Peyer's patch (tissue), 4 donors: ENCODE results near the gene CCM2.

Experiments
- CTCF ChIP-seq, 6 experiments: fragments of 450-650 bp in 4 of 6; fragments of 200-600 bp in 2 of 6; sonication (generic) in 1 of 6; IDR thresholded peaks; one replicate each; pipeline ENCODE4 v1.5.1; 2017 to 2019; ENCODE audit warnings: antibody characterized with exemption in 6 of 6, mild to moderate bottlenecking in 3 of 6, moderate library complexity in 1 of 6
- POLR2A ChIP-seq, 2 donors: fragments of 450-650 bp; IDR thresholded peaks; one replicate each; pipeline ENCODE4 v1.5.1; 2017; ENCODE audit warnings: antibody characterized with exemption in 2 of 2, mild to moderate bottlenecking in 2 of 2, moderate library complexity in 2 of 2

GRCh38 chr7:45054442-45054841 is 54.4 kb downstream of the CCM2 start:
- no peak for TF ChIP-seq CTCF (IDR thresholded peaks at IDR 0.05)
- TF ChIP-seq POLR2A (IDR thresholded peaks at IDR 0.05) = no peak
